Spleen (tissue), 11 donors: ENCODE data around the gene SLFNL1. TPM values are rescaled to one million over a fixed set of nuclear protein-coding genes. Genes with fewer than 3 reads are reported as not detected.

Experiments used
- DNase-seq: peaks from one replicate; pipeline ENCODE4 v3.0.0-alpha.2; 2020
- H3K27ac ChIP-seq, 8 donors: fragments of 200-600 bp; sonication (generic) in 7 of 8; 1 replicate in 4 of 8; 2 replicates in 4 of 8; pipeline versions ENCODE4 v1.5.0 to v1.8.0; 2016 to 2021; ENCODE audit warnings: inconsistent platforms in 4 of 8, mild to moderate bottlenecking in 4 of 8, moderate library complexity in 1 of 8
- H3K27me3 ChIP-seq, 7 donors: fragments of 200-600 bp; sonication (generic) in 6 of 7; replicated peaks in 1 of 7; 1 replicate in 4 of 7; 2 replicates in 3 of 7; pipeline versions ENCODE4 v1.5.0 to v1.8.0; 2016 to 2021; ENCODE audit warnings: inconsistent platforms in 3 of 7, mild to moderate bottlenecking in 1 of 7
- H3K36me3 ChIP-seq, 6 donors: fragments of 200-600 bp; sonication (generic) in 5 of 6; 1 replicate in 4 of 6; 2 replicates in 2 of 6; pipeline versions ENCODE4 v1.5.0 to v1.8.0; 2016 to 2021; ENCODE audit warnings: inconsistent platforms in 2 of 6
- H3K4me1 ChIP-seq, 6 donors: fragments of 200-600 bp; sonication (generic) in 5 of 6; 1 replicate in 3 of 6; 2 replicates in 3 of 6; pipeline versions ENCODE4 v1.5.0 to v1.8.0; 2016 to 2021; ENCODE audit warnings: inconsistent platforms in 3 of 6
- H3K4me3 ChIP-seq, 8 donors: fragments of 200-600 bp; sonication (generic) in 7 of 8; 1 replicate in 4 of 8; 2 replicates in 4 of 8; pipeline versions ENCODE4 v1.5.0 to v1.8.0; 2016 to 2021; ENCODE audit warnings: inconsistent platforms in 4 of 8, mild to moderate bottlenecking in 4 of 8, moderate library complexity in 2 of 8
- H3K9me3 ChIP-seq, 8 donors: fragments of 200-600 bp; sonication (generic) in 7 of 8; 1 replicate in 4 of 8; 2 replicates in 4 of 8; pipeline versions ENCODE4 v1.5.0 to v1.8.0; 2016 to 2021; ENCODE audit warnings: inconsistent platforms in 4 of 8
- POLR2A ChIP-seq, 3 donors: fragments of 450-650 bp; IDR thresholded peaks; one replicate each; pipeline ENCODE4 v1.5.1; 2017; ENCODE audit warnings: antibody characterized with exemption in 3 of 3, mild to moderate bottlenecking in 1 of 3
- POLR2AphosphoS5 ChIP-seq, 3 donors: sonication (generic); formaldehyde crosslinking; IDR thresholded peaks; one replicate each; pipeline ENCODE4 v1.5.1; 2017; ENCODE audit warnings: antibody characterized with exemption in 3 of 3
- WGBS, 5 donors: extraction: QIAGEN DNeasy Blood & Tissue Kit in 3 of 5; methylation state at CpG; one replicate each; pipeline versions ENCODE4 v1.1.5 to v1.1.7; 2013 to 2018; 5-methylcytosine and 5-hydroxymethylcytosine counted together
- intact Hi-C: fragments of 100-400 bp; cut with DNase I; formaldehyde crosslinking; loops from one replicate; pipeline ENCODE4 v1.15.0; 2023; ENCODE audit warnings: low total_unique reads
- polyA plus RNA-seq, 3 donors: library from polyadenylated mRNA; stranded (reverse); fragments of 200-250 nt; gene quantifications; one replicate each; pipeline ENCODE4 v1.2.1, GENCODE V29; 2013
- total RNA-seq, 7 donors: library from RNA; depleted of rRNA in 3 of 7; stranded (reverse); fragments of >200 nt in 3 of 7; fragmentation: NEBNext Ultra II Directional in 4 of 7; extraction: Animal tissue kit (Norgen Biotek cat#: 25700) in 4 of 7; gene quantifications; one replicate each; pipeline versions ENCODE4 v1.1.0 to v1.2.1, GENCODE V29; 2016 to 2021
- TF ChIP-seq, protein P1 (sequence below), 11 experiments: fragments of 200-600 bp in 7 of 11; fragments of 450-650 bp in 4 of 11; sonication (generic) in 4 of 11; IDR thresholded peaks in 8 of 11; conservative IDR thresholded peaks in 3 of 11; 1 replicate in 7 of 11; 2 replicates in 4 of 11; pipeline versions ENCODE4 v1.4.0 to v1.8.0; 2016 to 2021; ENCODE audit warnings: antibody characterized with exemption in 11 of 11, inconsistent platforms in 4 of 11, mild to moderate bottlenecking in 1 of 11
- donor health status: healthy with polysubstance abuse.
- donor health status: DM: no; HTN: no; CAD: no; lungs with moderate emphysema.
- donor health status: DM: no; HTN: no; CAD: no.
- donor health status: Bipolar disorder and iron deficiency.
- donor health status: healthy.
- donor health status: DM: no; HTN: no; CAD: no.
- donor health status: DM: yes; HTN: yes; CAD: no.

SLFNL1 gene
- total and polyA plus RNA-seq, 10 donors: 0.21 to 1.7 (median 0.59) TPM

DNA sequence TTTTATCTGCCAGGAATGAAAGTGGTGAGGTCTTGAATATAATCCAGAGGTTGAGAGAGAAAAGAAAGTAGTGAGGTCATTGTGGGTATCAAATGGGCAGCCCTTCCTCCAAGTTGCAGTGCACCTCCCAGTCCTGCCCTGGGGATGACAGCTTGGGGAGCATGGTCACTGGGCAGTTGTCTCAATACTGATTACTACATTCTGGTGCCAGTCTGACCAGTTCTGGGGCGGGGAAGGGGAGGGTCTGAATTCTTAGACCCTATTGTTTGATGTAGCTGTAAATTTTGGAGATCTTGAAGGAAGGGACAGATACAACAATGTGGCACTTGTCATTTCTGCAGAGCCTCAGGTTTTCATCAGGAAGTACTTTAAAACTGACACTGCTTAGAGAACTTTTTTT is 11.2 kb downstream of the SLFNL1 start:
- DNase-seq: no peak
- Histone ChIP-seq H3K27me3 (no peaks in the 10 kb centered on the region), H3K4me1 (peaks cover 0 to 26% (median 8%) of the 10 kb centered on the region in 6 donors), H3K4me3 (no peak overlapping the region), H3K27ac (no peak overlapping the region), H3K9me3 (no peaks in the 10 kb centered on the region), H3K36me3 (peaks cover 0 to 92% (median 68%) of the 10 kb centered on the region in 6 donors)
- intact Hi-C loops: no loop called here
- TF ChIP-seq, protein P1, sequence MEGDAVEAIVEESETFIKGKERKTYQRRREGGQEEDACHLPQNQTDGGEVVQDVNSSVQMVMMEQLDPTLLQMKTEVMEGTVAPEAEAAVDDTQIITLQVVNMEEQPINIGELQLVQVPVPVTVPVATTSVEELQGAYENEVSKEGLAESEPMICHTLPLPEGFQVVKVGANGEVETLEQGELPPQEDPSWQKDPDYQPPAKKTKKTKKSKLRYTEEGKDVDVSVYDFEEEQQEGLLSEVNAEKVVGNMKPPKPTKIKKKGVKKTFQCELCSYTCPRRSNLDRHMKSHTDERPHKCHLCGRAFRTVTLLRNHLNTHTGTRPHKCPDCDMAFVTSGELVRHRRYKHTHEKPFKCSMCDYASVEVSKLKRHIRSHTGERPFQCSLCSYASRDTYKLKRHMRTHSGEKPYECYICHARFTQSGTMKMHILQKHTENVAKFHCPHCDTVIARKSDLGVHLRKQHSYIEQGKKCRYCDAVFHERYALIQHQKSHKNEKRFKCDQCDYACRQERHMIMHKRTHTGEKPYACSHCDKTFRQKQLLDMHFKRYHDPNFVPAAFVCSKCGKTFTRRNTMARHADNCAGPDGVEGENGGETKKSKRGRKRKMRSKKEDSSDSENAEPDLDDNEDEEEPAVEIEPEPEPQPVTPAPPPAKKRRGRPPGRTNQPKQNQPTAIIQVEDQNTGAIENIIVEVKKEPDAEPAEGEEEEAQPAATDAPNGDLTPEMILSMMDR (IDR thresholded peaks at IDR 0.05 in 8 of 11, conservative IDR thresholded peaks at IDR 0.05 in 3 of 11): no peak
- TF ChIP-seq POLR2A (IDR thresholded peaks at IDR 0.05) (no peak), POLR2AphosphoS5 (IDR thresholded peaks at IDR 0.05) (no peak)
- WGBS, 5 donors: 88 to 100% (median 92%) methylated on average over 1 of the region's 1 CpG

GRCh38 chr1:41009466-41009865 is 12.1 kb downstream of the SLFNL1 start:
- no peak for DNase-seq
- WGBS, 5 donors: 85 to 96% (median 94%) methylated on average over 8 of the region's 8 CpGs
- peaks cover 0 to 92% (median 71%) of the 10 kb centered on the region in 6 donors for H3K36me3 ChIP-seq
- no peak overlapping the region for H3K4me3 ChIP-seq
- no peaks in the 10 kb centered on the region for H3K27me3 ChIP-seq
- no peak overlapping the region for H3K27ac ChIP-seq
- H3K9me3 ChIP-seq: no peaks in the 10 kb centered on the region
- TF ChIP-seq POLR2AphosphoS5 (IDR thresholded peaks at IDR 0.05) (no peak), POLR2A (IDR thresholded peaks at IDR 0.05) (no peak)
- TF ChIP-seq, protein P1 (IDR thresholded peaks at IDR 0.05 in 8 of 11, conservative IDR thresholded peaks at IDR 0.05 in 3 of 11): no peak
- intact Hi-C loops: no loop called here
- H3K4me1 ChIP-seq: peaks cover 0 to 17% (median 8%) of the 10 kb centered on the region in 6 donors

DNA sequence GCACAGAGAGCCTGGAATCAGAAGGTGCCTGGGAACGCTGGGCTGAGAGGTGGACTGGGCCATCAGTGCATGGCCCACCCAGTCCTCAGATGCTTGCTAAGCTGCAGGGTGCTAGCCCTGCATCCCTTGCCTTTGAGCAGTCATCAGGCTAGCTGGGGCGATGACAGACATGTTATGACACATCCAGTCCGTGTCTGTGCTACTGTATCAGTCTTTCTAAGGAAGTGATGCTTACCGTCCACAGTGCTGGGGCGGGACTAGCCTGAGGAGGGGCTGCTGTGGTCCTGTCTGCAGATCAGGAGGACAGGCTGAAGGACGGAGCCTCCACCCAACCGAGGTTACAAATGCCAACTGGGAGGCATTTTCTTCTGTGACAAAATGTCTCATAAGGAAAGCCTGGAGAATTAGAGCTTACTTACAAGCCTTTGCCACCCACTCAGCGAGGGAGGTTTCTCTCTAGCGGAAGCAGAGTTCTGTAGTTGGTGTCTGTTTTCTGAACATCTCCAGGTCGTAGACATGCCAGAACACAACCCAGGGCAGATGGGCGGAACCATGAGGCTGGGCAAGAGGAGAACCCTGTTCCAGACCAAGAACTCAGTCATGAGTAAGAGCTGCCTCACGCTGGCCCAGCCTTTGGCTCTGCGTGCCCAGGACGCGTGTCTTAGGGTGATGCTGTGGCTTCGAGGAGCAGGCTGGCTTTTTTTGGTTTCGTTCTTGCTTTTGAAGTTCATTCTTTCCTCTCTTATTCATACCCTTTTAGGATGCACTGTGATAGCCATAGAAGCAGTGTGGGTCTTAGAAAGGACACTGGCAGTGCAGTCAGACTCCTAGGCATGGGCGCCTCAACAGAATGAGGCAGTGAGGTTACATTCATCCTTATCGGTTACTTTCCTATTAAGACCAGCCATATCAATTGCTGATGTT is 14.3 kb downstream of the SLFNL1 start:
- no peaks in the 10 kb centered on the region for H3K9me3 ChIP-seq
- TF ChIP-seq, protein P1 (IDR thresholded peaks at IDR 0.05 in 8 of 11, conservative IDR thresholded peaks at IDR 0.05 in 3 of 11): no peak
- intact Hi-C loops: no loop called here
- H3K4me3 ChIP-seq: no peak overlapping the region
- no peak for DNase-seq
- peaks cover 3 to 21% (median 14%) of the 10 kb centered on the region in 6 donors for H3K4me1 ChIP-seq
- H3K36me3 ChIP-seq: peaks cover 0 to 100% (median 73%) of the 10 kb centered on the region in 6 donors
- no peaks in the 10 kb centered on the region for H3K27me3 ChIP-seq
- WGBS, 5 donors: 90 to 96% (median 94%) methylated on average over 19 of the region's 19 CpGs
- no peak overlapping the region for H3K27ac ChIP-seq

- TF ChIP-seq, protein P1 (IDR thresholded peaks at IDR 0.05 in 8 of 11, conservative IDR thresholded peaks at IDR 0.05 in 3 of 11): no peak
- TF ChIP-seq POLR2A (IDR thresholded peaks at IDR 0.05) (no peak), POLR2AphosphoS5 (IDR thresholded peaks at IDR 0.05) (no peak)
- H3K4me1 ChIP-seq: peaks cover 3 to 25% (median 14%) of the 10 kb centered on the region in 6 donors
- H3K27ac ChIP-seq: no peak overlapping the region
- H3K27me3 ChIP-seq: no peaks in the 10 kb centered on the region
- H3K4me3 ChIP-seq: no peak overlapping the region
- no peaks in the 10 kb centered on the region for H3K9me3 ChIP-seq
- intact Hi-C loops: no loop called here
- DNase-seq: no peak
- peaks cover 0 to 100% (median 66%) of the 10 kb centered on the region in 6 donors for H3K36me3 ChIP-seq
- WGBS, 5 donors: 73 to 84% (median 82%) methylated on average over 5 of the region's 5 CpGs
Measured at GRCh38 chr1:41005876-41006275, 15.6 kb downstream of the SLFNL1 start.
